ENCODE results near the gene USP3. TPM values are rescaled to one million over a fixed set of nuclear protein-coding genes. Genes with fewer than 3 reads are reported as not detected.

Gene USP3
- total and polyA plus RNA-seq, 2 of the 13 experiments (the other 11 are each of a cell fraction or from before 2014, with no cell fraction given): 14.3 to 61.2 TPM

DNA sequence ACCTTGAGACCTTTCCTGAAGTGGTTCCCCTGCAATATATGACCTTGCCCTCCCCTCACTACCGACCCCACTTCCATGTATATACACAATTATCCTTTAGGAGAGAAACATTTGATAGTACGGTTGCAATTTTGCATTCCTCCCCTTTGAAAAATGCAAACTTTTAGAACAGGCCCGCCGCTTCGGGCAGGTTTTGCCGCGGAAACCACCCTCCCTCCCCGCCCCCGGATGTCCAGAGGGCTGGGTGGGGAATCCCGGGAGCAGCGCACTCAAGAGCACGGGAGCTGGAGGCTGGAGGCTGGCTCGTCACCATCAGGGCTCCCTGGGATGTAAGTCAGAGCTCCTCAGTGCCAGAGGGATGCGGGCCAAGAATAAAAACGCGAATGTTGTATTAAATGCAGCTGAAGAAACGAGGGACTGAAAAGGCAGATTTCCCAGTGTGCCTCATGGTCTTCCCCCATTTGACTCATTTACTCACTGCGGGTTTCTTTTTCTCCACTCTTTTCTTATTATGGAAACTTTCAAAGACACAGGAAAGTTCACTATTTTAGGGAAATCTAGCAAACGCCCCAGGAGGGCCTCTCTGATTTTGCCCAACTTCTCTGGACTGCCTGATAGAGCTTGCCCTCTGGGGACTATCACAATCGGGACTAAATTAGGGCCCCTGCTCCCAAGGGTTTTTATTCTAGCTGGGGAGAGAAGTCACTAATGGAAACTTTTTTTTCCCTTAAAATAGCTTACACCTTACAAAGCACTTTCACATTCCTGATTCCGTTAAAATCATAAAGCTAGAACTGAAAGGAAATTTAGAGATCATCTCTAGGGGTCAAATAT lies 2.9 kb upstream of the USP3 start (continued):
- TF ChIP-seq, protein P1, sequence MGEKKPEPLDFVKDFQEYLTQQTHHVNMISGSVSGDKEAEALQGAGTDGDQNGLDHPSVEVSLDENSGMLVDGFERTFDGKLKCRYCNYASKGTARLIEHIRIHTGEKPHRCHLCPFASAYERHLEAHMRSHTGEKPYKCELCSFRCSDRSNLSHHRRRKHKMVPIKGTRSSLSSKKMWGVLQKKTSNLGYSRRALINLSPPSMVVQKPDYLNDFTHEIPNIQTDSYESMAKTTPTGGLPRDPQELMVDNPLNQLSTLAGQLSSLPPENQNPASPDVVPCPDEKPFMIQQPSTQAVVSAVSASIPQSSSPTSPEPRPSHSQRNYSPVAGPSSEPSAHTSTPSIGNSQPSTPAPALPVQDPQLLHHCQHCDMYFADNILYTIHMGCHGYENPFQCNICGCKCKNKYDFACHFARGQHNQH (CRISPR knock-in tag; IDR thresholded peaks at IDR 0.05): 0 out of 2 replicates have a peak, but pooled peaks have one; percentile 31
- TF ChIP-seq ZNF460 (CRISPR knock-in tag; IDR thresholded peaks at IDR 0.05; ENCODE audit: borderline replicate concordance): no peak
- no peak for TF ChIP-seq ZNF564 (CRISPR knock-in tag; IDR thresholded peaks at IDR 0.05)
- TF ChIP-seq ZNF530 (CRISPR knock-in tag; IDR thresholded peaks at IDR 0.05; ENCODE audit: low read depth): no peak
- TF ChIP-seq, protein P2, sequence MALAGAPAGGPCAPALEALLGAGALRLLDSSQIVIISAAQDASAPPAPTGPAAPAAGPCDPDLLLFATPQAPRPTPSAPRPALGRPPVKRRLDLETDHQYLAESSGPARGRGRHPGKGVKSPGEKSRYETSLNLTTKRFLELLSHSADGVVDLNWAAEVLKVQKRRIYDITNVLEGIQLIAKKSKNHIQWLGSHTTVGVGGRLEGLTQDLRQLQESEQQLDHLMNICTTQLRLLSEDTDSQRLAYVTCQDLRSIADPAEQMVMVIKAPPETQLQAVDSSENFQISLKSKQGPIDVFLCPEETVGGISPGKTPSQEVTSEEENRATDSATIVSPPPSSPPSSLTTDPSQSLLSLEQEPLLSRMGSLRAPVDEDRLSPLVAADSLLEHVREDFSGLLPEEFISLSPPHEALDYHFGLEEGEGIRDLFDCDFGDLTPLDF (CRISPR knock-in tag; IDR thresholded peaks at IDR 0.05): no peak
- TF ChIP-seq KMT2B (CRISPR knock-in tag; IDR thresholded peaks at IDR 0.05): 0 out of 2 replicates have a peak, but pooled peaks have one; percentile 29
- TF ChIP-seq ZNF382 (CRISPR knock-in tag; IDR thresholded peaks at IDR 0.05; ENCODE audit: borderline replicate concordance): no peak
- TF ChIP-seq GABPB1 (CRISPR knock-in tag; IDR thresholded peaks at IDR 0.05): peak; percentile 81
- TF ChIP-seq HIVEP1 (CRISPR knock-in tag; IDR thresholded peaks at IDR 0.05): peak; percentile 96
- TF ChIP-seq ZBTB7A (CRISPR knock-in tag; IDR thresholded peaks at IDR 0.05): no peak
- 0 out of 2 replicates have a peak, but pooled peaks have one; percentile 28 for TF ChIP-seq RORA (CRISPR knock-in tag; IDR thresholded peaks at IDR 0.05)
- TF ChIP-seq NKX3-1 (CRISPR knock-in tag; IDR thresholded peaks at IDR 0.05): no peak
- TF ChIP-seq SIX1 (CRISPR knock-in tag; IDR thresholded peaks at IDR 0.05; ENCODE audit: borderline replicate concordance): no peak
- no peak for TF ChIP-seq ZNF468 (CRISPR knock-in tag; IDR thresholded peaks at IDR 0.05)
- TF ChIP-seq THYN1 (CRISPR knock-in tag; IDR thresholded peaks at IDR 0.05; ENCODE audit: borderline replicate concordance, low read depth): no peak
- TF ChIP-seq, protein P3, sequence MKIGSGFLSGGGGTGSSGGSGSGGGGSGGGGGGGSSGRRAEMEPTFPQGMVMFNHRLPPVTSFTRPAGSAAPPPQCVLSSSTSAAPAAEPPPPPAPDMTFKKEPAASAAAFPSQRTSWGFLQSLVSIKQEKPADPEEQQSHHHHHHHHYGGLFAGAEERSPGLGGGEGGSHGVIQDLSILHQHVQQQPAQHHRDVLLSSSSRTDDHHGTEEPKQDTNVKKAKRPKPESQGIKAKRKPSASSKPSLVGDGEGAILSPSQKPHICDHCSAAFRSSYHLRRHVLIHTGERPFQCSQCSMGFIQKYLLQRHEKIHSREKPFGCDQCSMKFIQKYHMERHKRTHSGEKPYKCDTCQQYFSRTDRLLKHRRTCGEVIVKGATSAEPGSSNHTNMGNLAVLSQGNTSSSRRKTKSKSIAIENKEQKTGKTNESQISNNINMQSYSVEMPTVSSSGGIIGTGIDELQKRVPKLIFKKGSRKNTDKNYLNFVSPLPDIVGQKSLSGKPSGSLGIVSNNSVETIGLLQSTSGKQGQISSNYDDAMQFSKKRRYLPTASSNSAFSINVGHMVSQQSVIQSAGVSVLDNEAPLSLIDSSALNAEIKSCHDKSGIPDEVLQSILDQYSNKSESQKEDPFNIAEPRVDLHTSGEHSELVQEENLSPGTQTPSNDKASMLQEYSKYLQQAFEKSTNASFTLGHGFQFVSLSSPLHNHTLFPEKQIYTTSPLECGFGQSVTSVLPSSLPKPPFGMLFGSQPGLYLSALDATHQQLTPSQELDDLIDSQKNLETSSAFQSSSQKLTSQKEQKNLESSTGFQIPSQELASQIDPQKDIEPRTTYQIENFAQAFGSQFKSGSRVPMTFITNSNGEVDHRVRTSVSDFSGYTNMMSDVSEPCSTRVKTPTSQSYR (CRISPR knock-in tag; IDR thresholded peaks at IDR 0.05; ENCODE audit: borderline replicate concordance): no peak
- peak; percentile 71; the same call in 1 of the 2 replicates for TF ChIP-seq KDM2A (CRISPR knock-in tag; IDR thresholded peaks at IDR 0.05; ENCODE audit: borderline replicate concordance, low read depth)
- TF ChIP-seq MZF1 (CRISPR knock-in tag; IDR thresholded peaks at IDR 0.05; ENCODE audit: borderline replicate concordance): no peak
- TF ChIP-seq, protein P4, sequence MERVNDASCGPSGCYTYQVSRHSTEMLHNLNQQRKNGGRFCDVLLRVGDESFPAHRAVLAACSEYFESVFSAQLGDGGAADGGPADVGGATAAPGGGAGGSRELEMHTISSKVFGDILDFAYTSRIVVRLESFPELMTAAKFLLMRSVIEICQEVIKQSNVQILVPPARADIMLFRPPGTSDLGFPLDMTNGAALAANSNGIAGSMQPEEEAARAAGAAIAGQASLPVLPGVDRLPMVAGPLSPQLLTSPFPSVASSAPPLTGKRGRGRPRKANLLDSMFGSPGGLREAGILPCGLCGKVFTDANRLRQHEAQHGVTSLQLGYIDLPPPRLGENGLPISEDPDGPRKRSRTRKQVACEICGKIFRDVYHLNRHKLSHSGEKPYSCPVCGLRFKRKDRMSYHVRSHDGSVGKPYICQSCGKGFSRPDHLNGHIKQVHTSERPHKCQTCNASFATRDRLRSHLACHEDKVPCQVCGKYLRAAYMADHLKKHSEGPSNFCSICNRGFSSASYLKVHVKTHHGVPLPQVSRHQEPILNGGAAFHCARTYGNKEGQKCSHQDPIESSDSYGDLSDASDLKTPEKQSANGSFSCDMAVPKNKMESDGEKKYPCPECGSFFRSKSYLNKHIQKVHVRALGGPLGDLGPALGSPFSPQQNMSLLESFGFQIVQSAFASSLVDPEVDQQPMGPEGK (CRISPR knock-in tag; IDR thresholded peaks at IDR 0.05): peak; percentile 74
- TF ChIP-seq ZNF547 (CRISPR knock-in tag; IDR thresholded peaks at IDR 0.05): no peak
- TF ChIP-seq KLF11 (CRISPR knock-in tag; IDR thresholded peaks at IDR 0.05): no peak
- TF ChIP-seq ZNF20 (CRISPR knock-in tag; IDR thresholded peaks at IDR 0.05): no peak

All from HepG2 (cell line).